NOMO-1 treated with dmso at 0.1 percent for 144 hours (cell line): ENCODE measurements around the gene SLX4IP.
"Not testable (repeated sequence)": the region's sequence is repeated elsewhere in the genome, so short reads cannot be mapped to it uniquely, and the experiment has no call there.

Experiments
- DNase-seq: peaks from one replicate; lab custom pipeline; 2025; ENCODE audit not compliant: unreplicated experiment; lab: John Stamatoyannopoulos, UW

SLX4IP gene

DNA sequence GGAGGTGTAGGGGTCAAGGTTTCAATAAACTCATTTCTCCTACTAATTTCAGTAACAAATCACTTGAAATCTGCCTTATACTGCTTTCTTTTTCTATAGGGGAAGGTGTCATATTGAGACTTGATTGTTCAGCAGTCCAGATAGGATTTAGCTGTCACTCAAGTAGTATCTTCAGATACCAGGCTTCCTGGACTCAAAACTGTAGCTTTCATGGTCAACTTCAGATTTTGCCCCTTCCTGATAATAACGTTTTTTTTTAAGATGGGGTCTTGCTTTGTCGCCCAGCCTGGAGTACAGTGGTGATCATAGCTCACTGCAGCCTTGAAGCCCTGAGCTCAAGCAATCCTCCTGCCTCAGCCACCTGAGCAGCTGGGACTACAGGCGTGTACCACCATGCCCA, 160.9 kb downstream of the SLX4IP start:
- DNase-seq = no peak

- no peak for DNase-seq
Observed at GRCh38 chr20:10596710-10597121, 161.6 kb downstream of the SLX4IP start.

DNA sequence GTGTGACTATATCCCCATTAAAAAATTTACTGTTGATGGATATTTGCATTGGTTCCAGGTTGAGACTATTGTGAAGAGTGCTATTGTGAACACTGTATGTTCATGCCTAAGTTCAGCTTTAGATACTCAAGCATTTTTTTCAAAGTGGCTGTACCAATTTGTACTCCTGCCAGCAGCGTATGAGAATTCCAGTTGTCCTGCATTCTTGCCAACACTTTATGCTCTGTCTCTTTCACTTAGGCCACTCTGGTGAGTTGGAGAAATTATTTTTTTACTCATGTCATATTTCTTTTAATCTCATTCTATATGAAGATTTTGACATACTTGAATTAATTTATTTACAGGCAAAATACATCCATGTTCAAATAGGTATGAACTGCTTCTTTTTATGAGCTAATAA, 162.5 kb downstream of the SLX4IP start:
- DNase-seq = no peak

- DNase-seq = no peak
Observed at GRCh38 chr20:10602221-10602871, 167.2 kb downstream of the SLX4IP start.

GRCh38 chr20:10603378-10603777, 168.3 kb downstream of the SLX4IP start:
- DNase-seq = no peak

GRCh38 chr20:10603971-10604864, 169.1 kb downstream of the SLX4IP start:
- no peak for DNase-seq

DNA sequence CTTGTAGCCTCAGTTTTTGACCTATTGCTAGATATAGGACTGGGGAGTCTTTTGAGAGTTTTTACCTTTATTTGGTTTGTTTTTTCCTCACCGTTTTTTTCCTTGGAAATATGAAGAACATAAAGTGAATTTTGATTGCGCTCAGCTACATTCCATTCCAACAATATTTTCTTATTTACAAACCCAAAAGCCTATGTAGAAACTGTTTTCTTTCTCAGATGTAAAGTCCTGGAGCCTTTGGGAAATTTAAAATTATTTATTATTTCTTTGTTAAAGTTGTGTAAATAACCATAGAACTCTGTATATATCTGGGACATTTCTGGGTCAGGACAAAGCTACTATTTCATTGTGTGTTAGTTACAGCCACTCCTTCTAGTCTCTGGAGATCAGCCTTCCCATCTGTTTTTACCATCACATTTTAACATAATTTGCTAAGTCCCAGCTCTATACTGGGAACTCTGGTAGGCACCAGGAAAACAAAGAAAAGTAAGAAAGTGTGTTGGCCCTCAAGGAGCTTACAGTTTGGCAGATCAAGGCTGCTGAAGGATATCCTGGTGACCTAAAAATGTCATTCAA, 169.8 kb downstream of the SLX4IP start:
- no peak for DNase-seq

GRCh38 chr20:10605547-10606195, 170.6 kb downstream of the SLX4IP start:
- no peak for DNase-seq

DNA sequence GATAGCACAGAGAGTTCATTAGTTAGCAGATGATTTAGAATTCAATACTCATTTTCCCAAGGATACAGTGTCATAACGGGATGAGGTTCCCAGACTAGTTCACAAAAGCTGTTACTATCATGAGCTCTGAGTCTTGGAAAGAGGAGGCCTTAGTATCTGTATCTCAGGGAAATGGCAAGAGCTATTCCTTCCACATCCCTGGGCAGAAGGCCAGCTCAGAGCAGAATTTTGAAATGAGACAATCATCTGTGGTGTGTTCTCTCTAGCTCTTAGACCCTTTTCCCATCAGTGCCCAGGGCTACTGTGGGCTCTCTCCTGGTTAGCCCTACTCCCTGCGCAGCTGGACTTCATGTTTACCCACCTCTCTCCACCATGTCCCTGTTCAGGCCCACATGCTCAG, 174.2 kb downstream of the SLX4IP start:
- DNase-seq = no peak

DNA sequence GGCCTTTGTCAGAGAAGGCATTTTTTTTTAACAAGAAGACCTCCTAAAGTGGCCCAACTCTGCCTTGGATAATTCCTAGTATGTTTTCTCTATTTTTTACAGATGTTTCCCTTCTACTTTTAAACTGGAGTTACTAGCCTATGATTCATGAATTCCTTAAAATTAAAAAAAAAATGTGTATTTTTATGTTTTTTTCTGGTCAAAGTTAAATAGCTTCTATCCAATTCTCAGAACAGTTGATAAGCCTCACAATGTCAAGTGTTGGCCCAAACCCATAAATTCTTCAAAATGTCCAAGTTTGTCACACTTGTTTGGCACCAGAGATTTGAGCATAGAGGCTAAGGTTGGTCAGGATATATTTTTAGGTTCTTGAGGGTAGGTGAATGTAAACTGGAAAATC, 174.7 kb downstream of the SLX4IP start:
- no peak for DNase-seq

DNA sequence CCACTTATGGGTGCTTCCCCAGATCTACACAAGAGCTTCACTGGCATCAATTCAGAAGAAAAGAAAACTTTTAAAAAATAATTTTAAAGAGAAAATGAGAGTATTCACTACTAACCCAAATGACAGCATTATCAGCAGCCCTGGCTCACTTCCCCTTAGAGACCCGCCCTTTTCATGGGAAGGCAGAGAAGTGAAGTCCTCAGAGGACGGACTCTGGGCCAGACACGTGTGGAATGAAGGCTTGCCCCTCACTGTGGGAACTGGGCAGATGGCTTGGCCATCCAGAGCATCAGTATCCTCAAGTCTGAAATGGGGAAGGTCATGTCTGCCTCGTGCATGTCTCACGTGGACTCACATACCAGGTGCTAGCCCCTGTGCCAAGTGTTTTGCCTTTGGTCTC, 175.1 kb downstream of the SLX4IP start:
- no peak for DNase-seq

DNA sequence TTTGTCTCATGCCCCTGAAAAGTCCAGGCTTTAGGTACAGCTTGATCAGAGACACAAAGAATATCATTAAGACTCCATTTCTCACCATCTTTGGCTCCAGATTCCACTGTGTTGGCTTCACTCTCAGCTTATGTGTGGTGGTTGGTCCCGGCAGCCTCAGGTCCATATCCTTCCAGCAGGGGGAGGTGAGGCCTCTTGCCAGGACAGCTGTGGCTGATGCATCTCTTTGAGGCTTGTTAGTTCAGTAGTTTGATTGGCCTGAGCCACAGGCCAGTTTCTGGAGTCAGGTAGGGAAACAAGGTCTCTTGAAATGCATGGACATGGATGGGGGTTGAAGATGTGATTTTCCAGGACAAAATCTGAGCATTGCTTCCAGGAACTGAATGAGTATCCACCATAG, 176.3 kb downstream of the SLX4IP start:
- no peak for DNase-seq

GRCh38 chr20:10613426-10613825, 178.3 kb downstream of the SLX4IP start:
- DNase-seq = not testable (repeated sequence)

- DNase-seq = no peak
Observed at GRCh38 chr20:10613911-10614310, 178.8 kb downstream of the SLX4IP start.

- DNase-seq = no peak
Observed at GRCh38 chr20:10616212-10616611, 181.1 kb downstream of the SLX4IP start.

GRCh38 chr20:10617549-10618133, 182.5 kb downstream of the SLX4IP start:
- DNase-seq = not testable (repeated sequence)

GRCh38 chr20:10618611-10619245, 183.6 kb downstream of the SLX4IP start:
- no peak for DNase-seq

- no peak for DNase-seq
Observed at GRCh38 chr20:10619427-10619826, 184.3 kb downstream of the SLX4IP start.

DNA sequence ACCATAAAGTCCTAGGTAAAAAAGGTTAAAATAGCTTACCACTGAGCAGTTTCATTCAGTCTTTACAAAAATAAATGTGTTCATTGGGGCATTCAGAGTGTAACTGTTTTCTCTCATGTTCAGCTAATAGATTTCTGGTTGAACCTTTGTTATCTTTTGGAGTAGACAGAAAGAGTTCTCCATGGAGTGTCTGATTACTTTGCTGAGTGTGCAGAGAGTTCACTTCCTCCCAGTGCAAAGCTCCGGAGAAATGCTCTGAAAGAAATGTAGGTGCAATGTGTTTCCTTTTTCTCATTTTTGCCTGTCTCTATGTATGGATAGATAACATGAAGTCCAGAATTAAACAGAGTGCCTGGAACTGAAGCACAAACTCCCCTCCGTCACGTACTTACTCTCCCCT, 186.0 kb downstream of the SLX4IP start:
- no peak for DNase-seq

- DNase-seq = no peak
Observed at GRCh38 chr20:10622657-10623418, 187.7 kb downstream of the SLX4IP start.
